Measurements from ENCODE around the gene ATP10A. TPM values are rescaled to one million over a fixed set of nuclear protein-coding genes. Genes with fewer than 3 reads are reported as not detected.
"Not testable (repeated sequence)": the region's sequence is repeated elsewhere in the genome, so short reads cannot be mapped to it uniquely, and the experiment has no call there.

ATP10A gene
- total RNA-seq, 6 experiments from 2014 or later: 31.0 to 39.5 (median 33.9) TPM

DNA sequence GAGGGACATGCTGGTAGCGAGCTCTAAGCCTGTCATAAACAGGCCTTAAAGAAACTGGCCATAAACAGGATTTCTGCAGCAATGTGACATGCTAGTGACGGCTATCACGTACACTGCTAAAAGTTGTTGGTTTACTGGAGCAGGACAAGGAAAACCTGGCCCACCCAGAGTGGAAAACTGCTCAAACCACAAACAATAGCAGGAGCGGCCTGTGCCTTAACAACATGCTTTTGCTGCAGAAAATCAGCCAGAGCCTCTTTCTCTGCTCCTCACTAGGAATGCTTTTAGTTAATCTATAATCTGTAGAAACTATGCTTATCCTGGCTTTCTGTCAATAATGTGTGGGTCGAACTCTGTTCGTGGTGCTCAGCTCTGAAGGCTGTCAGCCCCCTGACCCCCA lies 221.4 kb downstream of the ATP10A start:
- Mint-ChIP-seq H3K9me3 (no peaks in the 10 kb centered on the region), H3K27ac (no peak overlapping the region), H3K27me3 (ENCODE audit: insufficient read depth) (peaks cover 14% of the 10 kb centered on the region), H3K4me1 (ENCODE audit: low read depth) (peaks cover 11% of the 10 kb centered on the region), H3K4me3 (no peak overlapping the region), H3K36me3 (ENCODE audit: low read depth) (no peaks in the 10 kb centered on the region)
- DNase-seq: no peak
- TF ChIP-seq, protein P1, sequence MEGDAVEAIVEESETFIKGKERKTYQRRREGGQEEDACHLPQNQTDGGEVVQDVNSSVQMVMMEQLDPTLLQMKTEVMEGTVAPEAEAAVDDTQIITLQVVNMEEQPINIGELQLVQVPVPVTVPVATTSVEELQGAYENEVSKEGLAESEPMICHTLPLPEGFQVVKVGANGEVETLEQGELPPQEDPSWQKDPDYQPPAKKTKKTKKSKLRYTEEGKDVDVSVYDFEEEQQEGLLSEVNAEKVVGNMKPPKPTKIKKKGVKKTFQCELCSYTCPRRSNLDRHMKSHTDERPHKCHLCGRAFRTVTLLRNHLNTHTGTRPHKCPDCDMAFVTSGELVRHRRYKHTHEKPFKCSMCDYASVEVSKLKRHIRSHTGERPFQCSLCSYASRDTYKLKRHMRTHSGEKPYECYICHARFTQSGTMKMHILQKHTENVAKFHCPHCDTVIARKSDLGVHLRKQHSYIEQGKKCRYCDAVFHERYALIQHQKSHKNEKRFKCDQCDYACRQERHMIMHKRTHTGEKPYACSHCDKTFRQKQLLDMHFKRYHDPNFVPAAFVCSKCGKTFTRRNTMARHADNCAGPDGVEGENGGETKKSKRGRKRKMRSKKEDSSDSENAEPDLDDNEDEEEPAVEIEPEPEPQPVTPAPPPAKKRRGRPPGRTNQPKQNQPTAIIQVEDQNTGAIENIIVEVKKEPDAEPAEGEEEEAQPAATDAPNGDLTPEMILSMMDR (IDR thresholded peaks at IDR 0.05): no peak

DNA sequence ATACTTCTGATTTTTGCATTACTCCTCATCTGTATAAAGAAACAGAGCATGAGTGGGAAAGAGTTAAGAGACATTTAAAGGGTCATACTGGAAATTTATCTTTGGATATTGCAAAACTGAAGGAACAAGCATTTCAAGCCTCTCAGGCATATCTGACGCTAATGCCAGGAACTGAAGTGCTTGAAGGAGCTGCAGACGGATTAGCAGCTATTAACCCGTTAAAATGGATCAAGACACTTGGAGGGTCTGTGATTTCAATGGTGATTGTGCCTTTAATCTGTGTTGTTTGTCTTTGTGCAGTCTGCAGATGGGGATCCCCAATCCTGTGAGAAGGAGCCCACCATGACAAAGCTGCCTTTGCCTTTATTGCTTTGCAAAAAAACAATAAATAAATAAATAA lies 221.8 kb downstream of the ATP10A start:
- Mint-ChIP-seq H3K4me1 (ENCODE audit: low read depth) (peaks cover 11% of the 10 kb centered on the region), H3K9me3 (no peaks in the 10 kb centered on the region), H3K27me3 (ENCODE audit: insufficient read depth) (peaks cover 18% of the 10 kb centered on the region), H3K27ac (no peak overlapping the region), H3K4me3 (no peak overlapping the region), H3K36me3 (ENCODE audit: low read depth) (no peaks in the 10 kb centered on the region)
- TF ChIP-seq, protein P1 (IDR thresholded peaks at IDR 0.05): no peak
- DNase-seq: no peak

DNA sequence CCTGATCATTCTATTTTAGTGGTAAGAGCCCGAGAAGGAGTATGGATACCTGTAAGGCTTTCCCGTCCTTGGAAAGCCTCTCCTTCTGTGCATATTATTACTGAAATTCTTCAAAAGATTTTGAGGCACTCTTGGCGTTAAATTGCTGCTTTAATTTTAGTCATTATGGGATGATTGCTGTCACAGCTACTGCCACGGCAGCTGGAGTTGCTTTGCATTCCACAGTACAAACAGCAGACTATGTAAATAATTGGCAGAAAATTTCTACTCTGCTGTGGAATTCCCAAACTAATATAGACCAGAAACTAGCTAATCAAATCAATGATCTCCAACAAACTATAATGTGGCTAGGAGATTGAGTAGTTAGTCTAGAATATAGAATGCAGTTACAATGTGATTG lies 222.2 kb downstream of the ATP10A start:
- DNase-seq; H3K4me3 Mint-ChIP-seq; H3K36me3 Mint-ChIP-seq (ENCODE audit: low read depth); H3K9me3 Mint-ChIP-seq; H3K27ac Mint-ChIP-seq: not testable (repeated sequence)
- H3K4me1 Mint-ChIP-seq (ENCODE audit: low read depth): peaks cover 11% of the 10 kb centered on the region
- H3K27me3 Mint-ChIP-seq (ENCODE audit: insufficient read depth): peaks cover 18% of the 10 kb centered on the region

DNA sequence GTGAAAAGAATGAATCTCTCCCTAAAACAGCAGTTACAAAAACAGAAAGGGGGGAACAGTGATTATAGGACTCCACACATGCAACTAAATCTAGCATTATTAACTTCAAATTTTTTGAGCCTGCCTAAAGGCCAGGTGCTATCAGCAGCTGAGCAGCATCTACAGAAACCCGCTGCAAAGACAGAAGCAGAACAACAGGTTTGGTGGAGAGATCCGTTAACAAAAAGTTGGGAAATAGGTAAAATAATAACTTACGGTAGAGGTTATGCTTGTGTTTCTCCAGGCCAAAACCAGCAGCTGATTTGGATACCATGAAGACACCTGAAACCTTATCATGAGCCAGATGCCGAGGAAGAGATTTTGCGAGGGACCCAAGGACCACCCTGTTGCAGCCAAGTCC lies 222.7 kb downstream of the ATP10A start:
- Mint-ChIP-seq H3K27ac (no peak overlapping the region), H3K9me3 (no peaks in the 10 kb centered on the region), H3K36me3 (ENCODE audit: low read depth) (no peaks in the 10 kb centered on the region), H3K4me3 (no peak overlapping the region), H3K4me1 (ENCODE audit: low read depth) (peaks cover 11% of the 10 kb centered on the region), H3K27me3 (ENCODE audit: insufficient read depth) (peaks cover 18% of the 10 kb centered on the region)
- TF ChIP-seq, protein P1 (IDR thresholded peaks at IDR 0.05): no peak
- no peak for DNase-seq

DNA sequence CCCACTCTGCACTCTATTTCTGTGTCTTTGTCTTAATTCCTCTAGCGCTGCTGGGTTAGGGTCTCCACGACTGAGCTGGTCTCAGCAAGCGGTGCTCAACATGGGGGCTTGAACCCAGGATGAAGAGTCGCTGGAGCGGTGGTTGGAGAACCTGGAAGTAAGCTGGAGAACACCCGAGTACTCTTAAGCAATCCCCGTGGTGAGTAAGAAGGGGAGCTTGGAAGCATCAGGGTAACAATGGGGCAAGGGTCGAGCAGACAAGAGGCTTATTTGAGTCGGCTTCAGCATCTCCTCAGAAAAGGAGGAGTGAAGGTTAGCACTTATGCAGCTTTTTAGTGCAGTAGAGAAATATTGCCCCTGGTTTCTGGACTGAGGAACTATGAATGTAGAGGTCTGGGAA lies 226.6 kb downstream of the ATP10A start:
- not testable (repeated sequence) for H3K4me1 Mint-ChIP-seq (ENCODE audit: low read depth); H3K27ac Mint-ChIP-seq; H3K9me3 Mint-ChIP-seq

DNA sequence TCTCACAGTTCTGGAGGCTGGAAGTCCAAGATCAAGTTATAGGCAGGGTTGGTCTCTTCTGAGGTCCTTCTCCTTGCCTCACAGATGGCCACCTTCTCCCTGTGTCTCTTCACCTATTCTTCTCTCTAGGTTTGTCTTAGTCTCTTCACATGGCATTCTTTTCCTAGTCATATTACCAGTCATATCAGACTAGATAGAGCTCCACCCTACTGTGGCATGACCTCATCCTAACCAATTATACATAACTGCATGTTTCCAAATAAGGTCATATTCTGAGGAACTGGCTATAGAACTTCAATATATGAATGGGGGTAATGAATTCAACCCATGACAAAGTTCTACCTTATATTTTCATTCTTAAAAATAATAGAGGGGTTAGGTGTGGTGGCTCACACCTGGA lies 227.9 kb downstream of the ATP10A start:
- Mint-ChIP-seq H3K27ac (no peak overlapping the region), H3K4me3 (no peak overlapping the region), H3K27me3 (ENCODE audit: insufficient read depth) (peaks cover 14% of the 10 kb centered on the region; the same call in 1 of the 2 replicates), H3K4me1 (ENCODE audit: low read depth) (no peaks in the 10 kb centered on the region), H3K36me3 (ENCODE audit: low read depth) (no peaks in the 10 kb centered on the region), H3K9me3 (no peaks in the 10 kb centered on the region)
- no peak for DNase-seq
- TF ChIP-seq, protein P1 (IDR thresholded peaks at IDR 0.05): no peak

More for the DNA sequence above, 226.6 kb downstream of the ATP10A start:
- DNase-seq; H3K36me3 Mint-ChIP-seq (ENCODE audit: low read depth); H3K4me3 Mint-ChIP-seq: not testable (repeated sequence)
- H3K27me3 Mint-ChIP-seq (ENCODE audit: insufficient read depth): peaks cover 21% of the 10 kb centered on the region

DNA sequence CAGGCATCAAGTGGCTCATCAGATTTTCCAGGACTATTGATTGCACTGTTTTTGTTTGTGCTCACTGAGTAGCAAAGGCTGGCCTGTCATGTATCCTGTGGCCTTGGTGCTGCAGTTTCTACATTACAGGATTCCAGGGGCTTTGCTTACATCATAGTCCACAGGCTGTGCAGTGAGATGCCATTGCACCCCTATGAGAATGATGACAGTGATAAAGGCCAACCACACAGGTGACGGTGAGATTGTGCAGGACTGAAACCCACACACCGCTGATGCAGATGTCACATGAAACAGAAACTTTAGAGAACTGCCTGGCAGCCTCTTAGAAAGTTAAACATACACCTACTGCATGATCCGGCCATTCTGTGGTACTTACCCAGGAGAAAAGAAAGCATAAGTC lies 229.3 kb downstream of the ATP10A start:
- no peak overlapping the region for H3K27ac Mint-ChIP-seq
- DNase-seq: no peak
- no peaks in the 10 kb centered on the region for H3K9me3 Mint-ChIP-seq
- no peaks in the 10 kb centered on the region for H3K4me1 Mint-ChIP-seq (ENCODE audit: low read depth)
- H3K27me3 Mint-ChIP-seq (ENCODE audit: insufficient read depth): peaks cover 14% of the 10 kb centered on the region; the same call in 1 of the 2 replicates
- no peak overlapping the region for H3K4me3 Mint-ChIP-seq
- H3K36me3 Mint-ChIP-seq (ENCODE audit: low read depth): no peaks in the 10 kb centered on the region
- TF ChIP-seq, protein P1 (IDR thresholded peaks at IDR 0.05): no peak
